ENCODE data around the gene CCL2. TPM values are rescaled to one million over a fixed set of nuclear protein-coding genes. Genes with fewer than 3 reads are reported as not detected.
A peak's percentile ranks its signal among the peaks of the same experiment; 100 is the strongest.

Gene CCL2
- total and polyA plus RNA-seq, 8 donors = 3.8 to 194 (median 26.0) TPM

DNA sequence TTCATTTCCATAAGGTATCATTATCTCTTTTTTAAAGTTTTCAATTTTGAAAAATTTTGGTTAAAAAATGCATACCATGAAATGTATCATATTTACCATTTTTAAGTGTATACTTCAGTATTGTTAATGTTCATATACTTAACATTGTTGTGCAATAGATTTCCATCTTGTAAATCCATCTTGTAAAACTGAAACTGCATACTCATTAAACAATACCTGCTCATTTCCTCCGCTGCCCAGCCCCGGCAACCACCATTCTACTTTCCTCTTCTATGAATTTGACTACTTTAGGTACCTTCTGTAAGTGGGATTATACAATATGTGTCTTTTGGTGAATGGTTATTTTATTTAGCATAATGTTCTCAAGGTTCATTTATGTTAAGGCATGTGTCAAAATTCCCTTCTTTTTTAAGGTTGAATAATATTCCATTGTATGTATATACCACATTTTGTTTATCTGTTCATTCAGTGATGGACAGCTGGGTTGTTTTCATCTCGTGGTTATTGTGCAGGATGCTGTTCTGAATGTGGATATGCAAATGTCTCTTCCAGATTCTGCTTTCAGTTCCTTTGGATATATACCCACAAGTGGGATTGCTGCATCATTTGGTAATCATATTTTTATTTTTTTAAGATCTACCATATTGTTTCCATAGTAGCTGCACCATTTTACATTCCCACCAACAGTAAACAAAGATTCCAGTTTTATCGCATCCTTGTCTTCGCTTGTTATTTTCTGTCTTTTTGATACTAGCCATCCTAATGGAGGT lies 6.7 kb downstream of the CCL2 start:
- Histone ChIP-seq H3K4me3 (no peak overlapping the region), H3K4me1 (no peaks in the 10 kb centered on the region), H3K36me3 (no peaks in the 10 kb centered on the region), H3K27ac (no peak overlapping the region), H3K27me3 (no peaks in the 10 kb centered on the region), H3K9me3 (no peaks in the 10 kb centered on the region)
- DNase-seq = no peak
- TF ChIP-seq EP300 (IDR thresholded peaks at IDR 0.05) = no peak
- TF ChIP-seq POLR2AphosphoS5 (IDR thresholded peaks at IDR 0.05) = no peak
- TF ChIP-seq POLR2A (IDR thresholded peaks at IDR 0.05) = no peak
- TF ChIP-seq, protein P1, sequence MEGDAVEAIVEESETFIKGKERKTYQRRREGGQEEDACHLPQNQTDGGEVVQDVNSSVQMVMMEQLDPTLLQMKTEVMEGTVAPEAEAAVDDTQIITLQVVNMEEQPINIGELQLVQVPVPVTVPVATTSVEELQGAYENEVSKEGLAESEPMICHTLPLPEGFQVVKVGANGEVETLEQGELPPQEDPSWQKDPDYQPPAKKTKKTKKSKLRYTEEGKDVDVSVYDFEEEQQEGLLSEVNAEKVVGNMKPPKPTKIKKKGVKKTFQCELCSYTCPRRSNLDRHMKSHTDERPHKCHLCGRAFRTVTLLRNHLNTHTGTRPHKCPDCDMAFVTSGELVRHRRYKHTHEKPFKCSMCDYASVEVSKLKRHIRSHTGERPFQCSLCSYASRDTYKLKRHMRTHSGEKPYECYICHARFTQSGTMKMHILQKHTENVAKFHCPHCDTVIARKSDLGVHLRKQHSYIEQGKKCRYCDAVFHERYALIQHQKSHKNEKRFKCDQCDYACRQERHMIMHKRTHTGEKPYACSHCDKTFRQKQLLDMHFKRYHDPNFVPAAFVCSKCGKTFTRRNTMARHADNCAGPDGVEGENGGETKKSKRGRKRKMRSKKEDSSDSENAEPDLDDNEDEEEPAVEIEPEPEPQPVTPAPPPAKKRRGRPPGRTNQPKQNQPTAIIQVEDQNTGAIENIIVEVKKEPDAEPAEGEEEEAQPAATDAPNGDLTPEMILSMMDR (IDR thresholded peaks at IDR 0.05) = no peak
- intact Hi-C loops (cut with DNase I; ENCODE audit: low total_unique reads) = no loop called here
- WGBS, 5 donors = 83 to 90% (median 83%) methylated on average over 5 of the region's 5 CpGs

DNA sequence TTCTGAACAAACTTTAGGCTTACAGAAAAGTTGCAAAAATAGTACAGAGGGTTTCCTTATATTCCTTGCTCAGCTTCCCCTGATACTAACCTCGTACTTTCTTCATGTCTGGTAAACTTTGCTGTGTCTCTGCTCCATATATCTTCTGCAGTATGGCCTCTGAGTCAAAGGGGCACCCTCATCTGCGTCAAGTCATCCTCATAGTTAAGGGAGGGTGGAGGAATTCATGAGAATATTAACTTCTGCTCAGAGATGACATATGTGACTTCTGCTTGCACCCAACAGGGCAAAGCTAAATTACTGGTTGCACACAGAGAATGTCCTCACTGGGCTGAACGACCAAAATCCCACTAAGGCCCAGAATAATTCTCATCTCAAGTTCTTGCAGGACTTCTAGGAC lies 10.6 kb downstream of the CCL2 start:
- Histone ChIP-seq H3K36me3 (no peaks in the 10 kb centered on the region), H3K4me1 (no peaks in the 10 kb centered on the region), H3K27me3 (peaks cover 0 to 4% (median 0%) of the 10 kb centered on the region in 3 donors), H3K27ac (no peak overlapping the region), H3K4me3 (no peak overlapping the region), H3K9me3 (no peaks in the 10 kb centered on the region)
- WGBS, 5 donors = 28 to 53% (median 29%) methylated on average over 3 of the region's 3 CpGs
- TF ChIP-seq, protein P1 (IDR thresholded peaks at IDR 0.05) = no peak
- TF ChIP-seq POLR2A (IDR thresholded peaks at IDR 0.05) = no peak
- TF ChIP-seq EP300 (IDR thresholded peaks at IDR 0.05) = no peak
- TF ChIP-seq POLR2AphosphoS5 (IDR thresholded peaks at IDR 0.05) = no peak
- intact Hi-C loops (cut with DNase I; ENCODE audit: low total_unique reads) = no loop called here
- DNase-seq = no peak

DNA sequence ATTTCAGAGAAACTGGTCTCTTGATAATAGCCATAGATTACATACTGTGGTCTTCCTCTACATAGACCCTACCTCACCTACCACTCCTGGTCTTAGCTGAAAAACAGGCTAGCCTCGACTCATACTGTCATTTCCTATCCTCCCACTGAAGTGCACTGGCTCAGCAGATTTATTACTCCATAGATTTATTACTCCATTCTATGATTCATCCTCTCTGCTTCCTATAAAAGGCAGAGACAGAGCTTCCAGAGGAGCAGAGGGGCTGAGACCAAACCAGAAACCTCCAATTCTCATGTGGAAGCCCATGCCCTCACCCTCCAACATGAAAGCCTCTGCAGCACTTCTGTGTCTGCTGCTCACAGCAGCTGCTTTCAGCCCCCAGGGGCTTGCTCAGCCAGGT lies 14.9 kb downstream of the CCL2 start, which contains the start of gene CCL7:
CCL7 (plus strand) TSS at position 253 of the 400 bp plus-strand sequence; CDS start at position 323, 70 bp downstream.
- H3K27me3 ChIP-seq = peaks cover 0 to 12% (median 0%) of the 10 kb centered on the region in 3 donors
- no peaks in the 10 kb centered on the region for H3K36me3 ChIP-seq
- H3K27ac ChIP-seq = no peak within 1 kb of the TSS
- no peaks in the 10 kb centered on the region for H3K4me1 ChIP-seq
- WGBS, 5 donors = 32 to 46% (median 42%) methylated on average over 1 of the region's 1 CpG
- TF ChIP-seq POLR2A (IDR thresholded peaks at IDR 0.05) (no peak), POLR2AphosphoS5 (IDR thresholded peaks at IDR 0.05) (no peak), EP300 (IDR thresholded peaks at IDR 0.05) (no peak)
- TF ChIP-seq, protein P1 (IDR thresholded peaks at IDR 0.05) = no peak
- no peak for DNase-seq
- H3K4me3 ChIP-seq = no peak within 1 kb of the TSS
- intact Hi-C loops (cut with DNase I; ENCODE audit: low total_unique reads) = no loop called here
- no peaks in the 10 kb centered on the region for H3K9me3 ChIP-seq

DNA sequence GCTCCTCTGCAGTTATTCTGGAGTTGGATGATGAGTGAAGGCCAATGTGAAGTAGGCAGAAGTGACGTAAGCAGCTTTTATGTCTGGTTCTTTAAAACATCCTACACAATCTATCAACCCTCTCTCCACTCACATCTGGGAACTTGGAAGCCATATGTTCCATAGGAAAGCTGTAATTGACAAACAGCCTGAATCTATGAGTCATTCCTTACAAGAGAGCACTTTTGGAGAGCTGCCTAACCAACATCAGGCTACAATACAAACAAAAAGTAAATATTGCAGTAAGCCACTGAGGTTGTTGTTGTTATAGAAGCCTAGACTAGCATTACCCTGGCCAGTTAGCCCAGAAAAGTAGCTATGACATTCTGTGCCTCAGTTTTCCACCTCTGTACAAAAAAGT lies 20.8 kb downstream of the CCL2 start:
- peak in 1 of 2 donors; percentile 79 for DNase-seq
- H3K4me3 ChIP-seq = no peak overlapping the region
- no peaks in the 10 kb centered on the region for H3K36me3 ChIP-seq
- peaks cover 0 to 18% (median 0%) of the 10 kb centered on the region in 3 donors for H3K27me3 ChIP-seq
- intact Hi-C loops (cut with DNase I; ENCODE audit: low total_unique reads) = no loop called here
- no peak for TF ChIP-seq POLR2AphosphoS5 (IDR thresholded peaks at IDR 0.05)
- no peak for TF ChIP-seq POLR2A (IDR thresholded peaks at IDR 0.05)
- TF ChIP-seq EP300 (IDR thresholded peaks at IDR 0.05) = no peak
- TF ChIP-seq, protein P1 (IDR thresholded peaks at IDR 0.05) = no peak
- WGBS, 5 donors = 0 to 27% (median 0%) methylated on average over 1 of the region's 1 CpG
- no peaks in the 10 kb centered on the region for H3K4me1 ChIP-seq
- no peak overlapping the region for H3K27ac ChIP-seq
- H3K9me3 ChIP-seq = no peaks in the 10 kb centered on the region

All from stomach (tissue), 9 donors.